Liver (tissue), 9 donors: Measurements from ENCODE around the gene LENEP. TPM values are rescaled to one million over a fixed set of nuclear protein-coding genes. Genes with fewer than 3 reads are reported as not detected.
A peak's percentile ranks its signal among the peaks of the same experiment; 100 is the strongest.

Experiments
- DNase-seq: peaks from one replicate; pipeline ENCODE4 v3.0.0-alpha.2; 2017; ENCODE audit warnings: low spot score
- H3K27ac ChIP-seq, 2 donors: one replicate each; pipeline ENCODE4 v1.7.0; 2013; ENCODE audit warnings: inconsistent platforms in 2 of 2, low read length in 2 of 2, control low read depth in 1 of 2, low read depth in 1 of 2, mild to moderate bottlenecking in 1 of 2
- H3K27me3 ChIP-seq, 4 donors: one replicate each; pipeline versions ENCODE4 v1.6.1 to v1.7.0; 2013; ENCODE audit warnings: low read length in 3 of 4, inconsistent platforms in 1 of 4, mild to moderate bottlenecking in 1 of 4, moderate library complexity in 1 of 4; ENCODE audit not compliant: control insufficient read depth in 4 of 4, insufficient read depth in 4 of 4
- H3K36me3 ChIP-seq, 4 donors: one replicate each; pipeline versions ENCODE4 v1.6.1 to v1.7.0; 2013; ENCODE audit warnings: low read length in 3 of 4, mild to moderate bottlenecking in 3 of 4, low read depth in 1 of 4, moderate library complexity in 1 of 4; ENCODE audit not compliant: control insufficient read depth in 4 of 4, insufficient read depth in 3 of 4
- H3K4me1 ChIP-seq, 4 donors: one replicate each; pipeline versions ENCODE4 v1.6.1 to v1.7.0; 2013; ENCODE audit warnings: low read length in 3 of 4, mild to moderate bottlenecking in 3 of 4, moderate library complexity in 1 of 4; ENCODE audit not compliant: control insufficient read depth in 4 of 4, insufficient read depth in 4 of 4
- H3K4me3 ChIP-seq, 3 donors: one replicate each; pipeline versions ENCODE4 v1.6.1 to v1.7.0; 2013; ENCODE audit warnings: low read length in 3 of 3, control low read depth in 1 of 3, low read depth in 1 of 3, mild to moderate bottlenecking in 1 of 3
- H3K9ac ChIP-seq, 2 donors: one replicate each; pipeline ENCODE4 v1.7.0; 2013; ENCODE audit warnings: low read length in 2 of 2, mild to moderate bottlenecking in 2 of 2, moderate library complexity in 2 of 2, control low read depth in 1 of 2, low read depth in 1 of 2
- H3K9me3 ChIP-seq, 4 donors: one replicate each; pipeline versions ENCODE4 v1.6.1 to v1.7.0; 2013; ENCODE audit warnings: low read length in 3 of 4; ENCODE audit not compliant: control insufficient read depth in 4 of 4
- CTCF ChIP-seq: fragments of 150-350 bp; IDR thresholded peaks from 2 replicates; pipeline ENCODE4 v1.5.1; 2017; ENCODE audit warnings: improper control_type of control experiment, low read depth, low read length; ENCODE audit not compliant: missing input control
- EGR1 ChIP-seq, 2 donors: IDR thresholded peaks; 2 replicates each; pipeline ENCODE4 v1.6.1; 2016 to 2018; ENCODE audit warnings: antibody characterized with exemption in 2 of 2, low read depth in 2 of 2
- FOXA1 ChIP-seq: IDR thresholded peaks from 2 replicates; pipeline ENCODE4 v1.6.1; 2016; ENCODE audit warnings: antibody characterized with exemption
- FOXA2 ChIP-seq: IDR thresholded peaks from 2 replicates; pipeline ENCODE4 v1.6.1; 2016; ENCODE audit warnings: antibody characterized with exemption
- HNF4A ChIP-seq, 2 donors: conservative IDR thresholded peaks; 2 replicates each; pipeline ENCODE4 v1.6.1; 2016; ENCODE audit warnings: antibody characterized with exemption in 2 of 2, mild to moderate bottlenecking in 2 of 2
- HNF4G ChIP-seq: IDR thresholded peaks from 2 replicates; pipeline ENCODE4 v1.6.1; 2016; ENCODE audit warnings: antibody characterized with exemption
- JUND ChIP-seq, 2 donors: IDR thresholded peaks; 2 replicates each; pipeline ENCODE4 v1.6.1; 2016; ENCODE audit warnings: antibody characterized with exemption in 2 of 2
- RAD21 ChIP-seq, 2 donors: IDR thresholded peaks; 2 replicates each; pipeline ENCODE4 v1.6.1; 2016; ENCODE audit warnings: antibody characterized with exemption in 2 of 2, mild to moderate bottlenecking in 2 of 2
- RXRA ChIP-seq, 2 donors: IDR thresholded peaks; 2 replicates each; pipeline ENCODE4 v1.6.1; 2017 to 2018; ENCODE audit warnings: antibody characterized with exemption in 2 of 2, mild to moderate bottlenecking in 1 of 2
- SP1 ChIP-seq: IDR thresholded peaks from 2 replicates; pipeline ENCODE4 v1.6.1; 2018; ENCODE audit warnings: antibody characterized with exemption, mild to moderate bottlenecking
- YY1 ChIP-seq: IDR thresholded peaks from 2 replicates; pipeline ENCODE4 v1.6.1; 2016; ENCODE audit warnings: antibody characterized with exemption, mild to moderate bottlenecking
- WGBS: extraction: QIAGEN DNeasy Blood & Tissue Kit; methylation state at CpG from one replicate; pipeline ENCODE4 v1.1.7; 2013; 5-methylcytosine and 5-hydroxymethylcytosine counted together
- polyA plus RNA-seq, 2 donors: library from polyadenylated mRNA; stranded (reverse) in 1 of 2; unstranded in 1 of 2; fragments of 200-250 nt in 1 of 2; fragments of >200 nt in 1 of 2; fragmentation: Nextera tagmentation in 1 of 2; extraction: Ambion mirVana in 1 of 2; gene quantifications; one replicate each; pipeline versions ENCODE4 v1.2.1 to v1.2.3, GENCODE V29; 2013 to 2015
- total RNA-seq, 2 donors: library from RNA; depleted of rRNA; stranded (reverse); fragments of >200 nt; gene quantifications; one replicate each; pipeline ENCODE4 v1.2.3, GENCODE V29; 2014
- TF ChIP-seq, protein P1 (sequence below): IDR thresholded peaks from 2 replicates; pipeline ENCODE4 v1.6.1; 2016; ENCODE audit warnings: antibody characterized with exemption
- TF ChIP-seq, protein P2 (sequence below): IDR thresholded peaks from 2 replicates; pipeline ENCODE4 v1.6.1; 2016; ENCODE audit warnings: antibody characterized with exemption
- TF ChIP-seq, protein P3 (sequence below): IDR thresholded peaks from 2 replicates; pipeline ENCODE4 v1.6.1; 2016; ENCODE audit warnings: antibody characterized with exemption
- TF ChIP-seq, protein P4 (sequence below): IDR thresholded peaks from 2 replicates; pipeline ENCODE4 v1.6.1; 2016; ENCODE audit warnings: antibody characterized with exemption, mild to moderate bottlenecking
- donor health status: healthy.
- donor health status: healthy.
- donor health status: healthy.
- donor health status: healthy.
- donor health status: healthy.

Gene LENEP
- total and polyA plus RNA-seq, 4 donors = 0.42 TPM; not detected in 3

DNA sequence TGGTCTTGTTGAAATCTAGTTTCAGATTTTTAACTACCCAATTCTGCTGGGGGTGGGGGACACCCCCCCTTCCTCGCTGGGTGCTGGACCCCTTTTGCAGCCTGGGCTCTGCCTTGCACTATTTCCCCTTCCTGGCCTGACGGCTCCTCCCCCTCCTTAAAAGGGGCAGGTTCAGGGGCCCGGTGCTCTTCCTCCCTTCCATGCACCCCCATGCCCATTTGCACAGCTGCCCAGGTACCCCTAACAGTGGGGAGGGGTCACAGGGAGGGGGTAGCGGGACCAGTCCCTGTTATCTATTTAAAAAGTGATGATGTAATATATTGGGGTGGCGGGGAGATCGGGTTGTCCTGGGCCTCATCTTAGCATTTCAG is 24.5 kb downstream of the LENEP start:
- 69% methylated on average over 6 of the region's 6 CpGs for WGBS
- Histone ChIP-seq H3K36me3 (peaks cover 3 to 19% (median 9%) of the 10 kb centered on the region in 4 donors), H3K9ac (no peak overlapping the region), H3K27me3 (no peaks in the 10 kb centered on the region), H3K9me3 (no peaks in the 10 kb centered on the region), H3K4me1 (peaks cover 6 to 46% (median 24%) of the 10 kb centered on the region in 4 donors), H3K27ac (peak overlapping the region; percentile 46 to 70), H3K4me3 (no peak overlapping the region)
- DNase-seq = no peak
- TF ChIP-seq FOXA1 (no peak), CTCF (no peak)

- H3K9ac ChIP-seq = no peak overlapping the region
- H3K4me3 ChIP-seq = no peak overlapping the region
- no peak for TF ChIP-seq JUND (IDR thresholded peaks at IDR 0.05)
- no peak for TF ChIP-seq RAD21 (IDR thresholded peaks at IDR 0.05)
- TF ChIP-seq HNF4G = no peak
- H3K27me3 ChIP-seq = no peaks in the 10 kb centered on the region
- peaks cover 3 to 46% (median 20%) of the 10 kb centered on the region in 4 donors for H3K4me1 ChIP-seq
- no peak for DNase-seq
- peaks cover 3 to 19% (median 9%) of the 10 kb centered on the region in 4 donors for H3K36me3 ChIP-seq
- H3K9me3 ChIP-seq = no peaks in the 10 kb centered on the region
- 91% methylated on average over 8 of the region's 8 CpGs for WGBS
- H3K27ac ChIP-seq = no peak overlapping the region
Observed at GRCh38 chr1:155018617-155019348, 25.4 kb downstream of the LENEP start.

DNA sequence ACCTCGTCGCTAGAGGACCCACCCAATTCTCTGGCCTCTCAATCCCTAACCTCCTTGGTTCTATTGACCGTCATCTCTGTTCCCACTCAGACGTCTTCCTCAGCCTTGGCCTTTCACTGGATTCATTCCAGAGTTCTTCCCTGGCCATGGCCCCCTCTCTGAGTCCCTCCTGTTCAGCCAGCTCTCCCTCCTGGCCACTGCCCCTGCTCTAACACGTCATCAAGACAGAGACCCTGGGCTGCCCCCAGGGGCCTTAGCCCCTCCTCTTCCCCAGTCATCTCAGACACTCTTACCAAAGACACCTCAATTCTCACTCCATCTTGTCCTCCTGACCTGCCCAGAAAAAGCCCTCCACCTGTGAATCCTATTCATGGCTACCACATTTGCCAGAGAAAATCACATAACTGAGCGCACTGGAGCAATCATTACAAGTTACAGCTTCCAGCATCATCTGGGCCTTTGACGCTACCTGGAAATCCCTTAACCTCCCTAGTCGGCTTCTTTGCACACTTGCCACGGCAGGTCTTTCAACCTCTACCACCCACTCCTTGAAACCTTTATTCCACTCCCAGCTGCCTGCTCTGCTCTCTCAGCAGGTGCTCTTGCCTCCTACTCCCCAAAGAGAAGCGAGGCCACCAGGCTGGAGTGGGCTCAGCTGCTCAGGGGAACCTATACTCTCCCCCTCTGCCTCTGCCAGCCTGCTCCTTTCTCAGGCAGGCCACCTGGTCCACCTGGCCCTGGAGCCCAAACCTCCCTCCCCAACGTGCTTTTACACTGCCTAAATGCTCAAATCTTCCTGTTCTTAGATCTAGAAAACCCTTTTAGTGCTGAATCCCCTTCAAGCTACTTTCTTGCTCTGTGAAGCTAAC is 26.2 kb downstream of the LENEP start:
- no peak for DNase-seq
- H3K9me3 ChIP-seq = no peaks in the 10 kb centered on the region
- H3K27ac ChIP-seq = no peak overlapping the region
- H3K4me1 ChIP-seq = peaks cover 5 to 46% (median 17%) of the 10 kb centered on the region in 4 donors
- H3K36me3 ChIP-seq = peaks cover 3 to 12% (median 5%) of the 10 kb centered on the region in 4 donors
- no peak overlapping the region for H3K9ac ChIP-seq
- 84% methylated on average over 11 of the region's 11 CpGs for WGBS
- H3K4me3 ChIP-seq = no peak overlapping the region
- no peaks in the 10 kb centered on the region for H3K27me3 ChIP-seq
- TF ChIP-seq YY1 = no peak
- TF ChIP-seq, protein P1, sequence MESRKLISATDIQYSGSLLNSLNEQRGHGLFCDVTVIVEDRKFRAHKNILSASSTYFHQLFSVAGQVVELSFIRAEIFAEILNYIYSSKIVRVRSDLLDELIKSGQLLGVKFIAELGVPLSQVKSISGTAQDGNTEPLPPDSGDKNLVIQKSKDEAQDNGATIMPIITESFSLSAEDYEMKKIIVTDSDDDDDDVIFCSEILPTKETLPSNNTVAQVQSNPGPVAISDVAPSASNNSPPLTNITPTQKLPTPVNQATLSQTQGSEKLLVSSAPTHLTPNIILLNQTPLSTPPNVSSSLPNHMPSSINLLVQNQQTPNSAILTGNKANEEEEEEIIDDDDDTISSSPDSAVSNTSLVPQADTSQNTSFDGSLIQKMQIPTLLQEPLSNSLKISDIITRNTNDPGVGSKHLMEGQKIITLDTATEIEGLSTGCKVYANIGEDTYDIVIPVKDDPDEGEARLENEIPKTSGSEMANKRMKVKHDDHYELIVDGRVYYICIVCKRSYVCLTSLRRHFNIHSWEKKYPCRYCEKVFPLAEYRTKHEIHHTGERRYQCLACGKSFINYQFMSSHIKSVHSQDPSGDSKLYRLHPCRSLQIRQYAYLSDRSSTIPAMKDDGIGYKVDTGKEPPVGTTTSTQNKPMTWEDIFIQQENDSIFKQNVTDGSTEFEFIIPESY = no peak
- TF ChIP-seq EGR1 (IDR thresholded peaks at IDR 0.05; ENCODE audit: low read depth in 2 of 2) = no peak
- TF ChIP-seq RAD21 (IDR thresholded peaks at IDR 0.05) = no peak
- TF ChIP-seq HNF4A (conservative IDR thresholded peaks at IDR 0.05) = no peak
- no peak for TF ChIP-seq HNF4G
- TF ChIP-seq, protein P2, sequence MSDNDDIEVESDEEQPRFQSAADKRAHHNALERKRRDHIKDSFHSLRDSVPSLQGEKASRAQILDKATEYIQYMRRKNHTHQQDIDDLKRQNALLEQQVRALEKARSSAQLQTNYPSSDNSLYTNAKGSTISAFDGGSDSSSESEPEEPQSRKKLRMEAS = no peak
- TF ChIP-seq, protein P3, sequence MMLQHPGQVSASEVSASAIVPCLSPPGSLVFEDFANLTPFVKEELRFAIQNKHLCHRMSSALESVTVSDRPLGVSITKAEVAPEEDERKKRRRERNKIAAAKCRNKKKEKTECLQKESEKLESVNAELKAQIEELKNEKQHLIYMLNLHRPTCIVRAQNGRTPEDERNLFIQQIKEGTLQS = no peak
- TF ChIP-seq, protein P4, sequence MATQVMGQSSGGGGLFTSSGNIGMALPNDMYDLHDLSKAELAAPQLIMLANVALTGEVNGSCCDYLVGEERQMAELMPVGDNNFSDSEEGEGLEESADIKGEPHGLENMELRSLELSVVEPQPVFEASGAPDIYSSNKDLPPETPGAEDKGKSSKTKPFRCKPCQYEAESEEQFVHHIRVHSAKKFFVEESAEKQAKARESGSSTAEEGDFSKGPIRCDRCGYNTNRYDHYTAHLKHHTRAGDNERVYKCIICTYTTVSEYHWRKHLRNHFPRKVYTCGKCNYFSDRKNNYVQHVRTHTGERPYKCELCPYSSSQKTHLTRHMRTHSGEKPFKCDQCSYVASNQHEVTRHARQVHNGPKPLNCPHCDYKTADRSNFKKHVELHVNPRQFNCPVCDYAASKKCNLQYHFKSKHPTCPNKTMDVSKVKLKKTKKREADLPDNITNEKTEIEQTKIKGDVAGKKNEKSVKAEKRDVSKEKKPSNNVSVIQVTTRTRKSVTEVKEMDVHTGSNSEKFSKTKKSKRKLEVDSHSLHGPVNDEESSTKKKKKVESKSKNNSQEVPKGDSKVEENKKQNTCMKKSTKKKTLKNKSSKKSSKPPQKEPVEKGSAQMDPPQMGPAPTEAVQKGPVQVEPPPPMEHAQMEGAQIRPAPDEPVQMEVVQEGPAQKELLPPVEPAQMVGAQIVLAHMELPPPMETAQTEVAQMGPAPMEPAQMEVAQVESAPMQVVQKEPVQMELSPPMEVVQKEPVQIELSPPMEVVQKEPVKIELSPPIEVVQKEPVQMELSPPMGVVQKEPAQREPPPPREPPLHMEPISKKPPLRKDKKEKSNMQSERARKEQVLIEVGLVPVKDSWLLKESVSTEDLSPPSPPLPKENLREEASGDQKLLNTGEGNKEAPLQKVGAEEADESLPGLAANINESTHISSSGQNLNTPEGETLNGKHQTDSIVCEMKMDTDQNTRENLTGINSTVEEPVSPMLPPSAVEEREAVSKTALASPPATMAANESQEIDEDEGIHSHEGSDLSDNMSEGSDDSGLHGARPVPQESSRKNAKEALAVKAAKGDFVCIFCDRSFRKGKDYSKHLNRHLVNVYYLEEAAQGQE = no peak
- TF ChIP-seq JUND (IDR thresholded peaks at IDR 0.05) = no peak
- TF ChIP-seq CTCF = no peak
- TF ChIP-seq RXRA (IDR thresholded peaks at IDR 0.05) = no peak
- TF ChIP-seq FOXA2 = no peak
- no peak for TF ChIP-seq SP1
